Ishikawa (cell line): ENCODE measurements around the gene EXOC4.

Experiments used
- CEBPB ChIP-seq: IDR thresholded peaks from 2 replicates; pipeline ENCODE4 v1.6.1; 2012
- CREB1 ChIP-seq: IDR thresholded peaks from 2 replicates; pipeline ENCODE4 v1.6.1; 2012; ENCODE audit warnings: low read depth
- EGR1 ChIP-seq: IDR thresholded peaks from 2 replicates; pipeline ENCODE4 v1.6.1; 2012
- EP300 ChIP-seq: IDR thresholded peaks from 2 replicates; pipeline ENCODE4 v1.6.1; 2012; ENCODE audit warnings: borderline replicate concordance
- FOXM1 ChIP-seq: IDR thresholded peaks from 2 replicates; pipeline ENCODE4 v1.6.1; 2012; ENCODE audit warnings: low read depth, borderline replicate concordance
- NFIC ChIP-seq: IDR thresholded peaks from 2 replicates; pipeline ENCODE4 v1.6.1; 2012
- RAD21 ChIP-seq: IDR thresholded peaks from 2 replicates; pipeline ENCODE4 v1.6.1; 2012; ENCODE audit warnings: low read depth
- REST ChIP-seq: IDR thresholded peaks from 2 replicates; pipeline ENCODE4 v1.6.1; 2012; ENCODE audit warnings: low read depth, mild to moderate bottlenecking
- TAF1 ChIP-seq: IDR thresholded peaks from 2 replicates; pipeline ENCODE4 v1.6.1; 2012; ENCODE audit warnings: low read depth, mild to moderate bottlenecking
- TCF12 ChIP-seq: IDR thresholded peaks from 2 replicates; pipeline ENCODE4 v1.6.1; 2012; ENCODE audit warnings: low read depth
- TEAD4 ChIP-seq: IDR thresholded peaks from 2 replicates; pipeline ENCODE4 v1.6.1; 2012
- USF1 ChIP-seq: IDR thresholded peaks from 2 replicates; pipeline ENCODE4 v1.6.1; 2012
- YY1 ChIP-seq: IDR thresholded peaks from 2 replicates; pipeline ENCODE4 v1.6.1; 2012; ENCODE audit warnings: low read depth
- ZBTB7A ChIP-seq: IDR thresholded peaks from 2 replicates; pipeline ENCODE4 v1.6.1; 2012; ENCODE audit warnings: low read depth
- TF ChIP-seq, protein P1 (sequence below): IDR thresholded peaks from 2 replicates; pipeline ENCODE4 v1.6.1; 2012

The EXOC4 gene

GRCh38 chr7:133477791-133478190, 224.9 kb downstream of the EXOC4 start:
- TF ChIP-seq FOXM1 (no peak), ZBTB7A (no peak), RAD21 (no peak), TCF12 (no peak), REST (no peak), USF1 (no peak), EP300 (no peak), EGR1 (no peak), YY1 (no peak), TAF1 (no peak)

DNA sequence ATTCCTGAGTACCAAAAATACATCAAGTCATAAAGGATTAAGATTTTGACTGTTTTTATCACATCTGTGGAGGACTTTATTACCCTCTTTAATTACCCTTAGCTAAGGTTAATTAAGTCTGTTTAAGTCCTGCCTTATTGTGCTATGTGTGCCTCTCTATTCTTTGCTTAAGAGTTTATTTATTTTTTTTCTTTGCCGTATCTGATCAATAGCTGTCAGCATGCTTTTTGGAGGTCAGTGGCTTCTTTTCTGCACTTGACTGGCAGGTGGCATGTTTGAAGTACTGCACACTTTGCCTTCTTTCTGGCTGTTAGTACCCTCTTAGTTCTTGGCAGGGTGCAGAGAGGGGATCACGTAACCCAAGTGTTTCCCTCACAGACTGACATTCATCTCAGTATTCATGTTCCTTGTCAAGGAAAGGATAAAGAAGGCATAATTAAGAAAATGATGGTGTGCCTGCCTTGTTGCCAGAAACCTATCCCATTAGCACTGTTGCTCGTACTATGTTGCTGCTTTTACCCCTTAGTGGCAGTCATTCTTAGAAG, 225.8 kb downstream of the EXOC4 start:
- TF ChIP-seq NFIC (no peak), TCF12 (no peak), EGR1 (no peak), REST (no peak), CEBPB (no peak), CREB1 (no peak), ZBTB7A (no peak), RAD21 (no peak), EP300 (no peak), TAF1 (no peak), TEAD4 (no peak), USF1 (no peak), YY1 (no peak)
- TF ChIP-seq, protein P1, sequence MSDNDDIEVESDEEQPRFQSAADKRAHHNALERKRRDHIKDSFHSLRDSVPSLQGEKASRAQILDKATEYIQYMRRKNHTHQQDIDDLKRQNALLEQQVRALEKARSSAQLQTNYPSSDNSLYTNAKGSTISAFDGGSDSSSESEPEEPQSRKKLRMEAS, result no peak

DNA sequence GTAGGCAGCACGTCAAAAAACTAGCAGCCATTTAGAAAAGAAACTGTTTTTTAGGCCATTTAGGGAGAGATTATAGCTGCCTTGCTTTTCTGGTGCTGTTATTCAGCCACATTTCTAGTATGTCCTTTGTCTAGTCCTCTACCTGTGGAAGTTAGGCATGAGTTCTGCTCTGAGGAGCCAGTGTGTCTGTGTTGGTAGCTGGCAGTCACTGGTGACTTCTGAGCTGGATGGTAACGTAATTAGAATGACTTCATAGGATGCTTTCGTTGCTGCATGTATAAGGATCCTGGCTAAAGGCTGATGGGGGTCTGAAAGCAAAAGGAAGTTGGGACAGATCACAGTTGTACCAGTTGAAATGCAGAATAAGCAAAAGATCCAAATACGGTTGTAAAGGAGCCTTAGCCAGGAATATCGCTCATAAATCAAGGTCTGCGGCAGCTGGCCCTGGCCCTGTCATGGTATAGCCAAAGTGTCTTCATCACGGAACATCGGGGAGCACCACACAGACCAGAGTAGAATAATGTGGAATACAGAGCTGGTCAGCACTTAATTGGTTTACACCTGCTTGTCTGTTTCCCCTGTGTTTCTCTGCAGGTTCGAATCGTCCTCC, 226.7 kb downstream of the EXOC4 start:
- TF ChIP-seq TEAD4, result no peak
- no peak for TF ChIP-seq YY1
- TF ChIP-seq RAD21, result no peak

DNA sequence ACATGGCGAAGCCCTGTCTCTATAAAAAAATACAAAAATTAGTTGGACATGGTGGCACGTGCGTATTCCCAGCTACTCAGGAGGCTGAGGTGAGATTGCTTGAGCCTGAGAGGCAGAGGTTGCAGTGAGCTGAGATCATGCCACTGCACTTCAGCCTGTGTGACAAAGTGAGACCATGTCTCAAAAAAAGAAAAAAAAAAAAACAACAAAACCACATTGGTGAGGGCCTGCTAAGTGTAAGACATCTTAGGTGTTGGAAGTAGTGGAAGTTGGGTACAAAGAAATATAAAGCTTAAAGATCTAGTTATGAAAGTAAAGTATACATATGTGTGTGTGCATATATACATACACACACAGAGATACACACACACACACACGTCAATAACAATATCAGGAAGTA, 228.0 kb downstream of the EXOC4 start:
- TF ChIP-seq CEBPB, result no peak
- TF ChIP-seq CREB1, result no peak
- TF ChIP-seq TEAD4, result no peak
- TF ChIP-seq FOXM1, result no peak
- no peak for TF ChIP-seq YY1

GRCh38 chr7:133481676-133482075, 228.8 kb downstream of the EXOC4 start:
- TF ChIP-seq YY1 (no peak), EGR1 (no peak), REST (no peak), CEBPB (no peak), CREB1 (no peak), ZBTB7A (no peak), USF1 (no peak), RAD21 (no peak), FOXM1 (no peak), TAF1 (no peak), TEAD4 (no peak), NFIC (no peak)
